Measurements from ENCODE around the gene PLOD1. TPM values are rescaled to one million over a fixed set of nuclear protein-coding genes. Genes with fewer than 3 reads are reported as not detected.

The PLOD1 gene
- total and polyA plus RNA-seq, 2 of the 13 experiments (the other 11 are each of a cell fraction or from before 2014, with no cell fraction given), result 70.1 to 318 TPM

DNA sequence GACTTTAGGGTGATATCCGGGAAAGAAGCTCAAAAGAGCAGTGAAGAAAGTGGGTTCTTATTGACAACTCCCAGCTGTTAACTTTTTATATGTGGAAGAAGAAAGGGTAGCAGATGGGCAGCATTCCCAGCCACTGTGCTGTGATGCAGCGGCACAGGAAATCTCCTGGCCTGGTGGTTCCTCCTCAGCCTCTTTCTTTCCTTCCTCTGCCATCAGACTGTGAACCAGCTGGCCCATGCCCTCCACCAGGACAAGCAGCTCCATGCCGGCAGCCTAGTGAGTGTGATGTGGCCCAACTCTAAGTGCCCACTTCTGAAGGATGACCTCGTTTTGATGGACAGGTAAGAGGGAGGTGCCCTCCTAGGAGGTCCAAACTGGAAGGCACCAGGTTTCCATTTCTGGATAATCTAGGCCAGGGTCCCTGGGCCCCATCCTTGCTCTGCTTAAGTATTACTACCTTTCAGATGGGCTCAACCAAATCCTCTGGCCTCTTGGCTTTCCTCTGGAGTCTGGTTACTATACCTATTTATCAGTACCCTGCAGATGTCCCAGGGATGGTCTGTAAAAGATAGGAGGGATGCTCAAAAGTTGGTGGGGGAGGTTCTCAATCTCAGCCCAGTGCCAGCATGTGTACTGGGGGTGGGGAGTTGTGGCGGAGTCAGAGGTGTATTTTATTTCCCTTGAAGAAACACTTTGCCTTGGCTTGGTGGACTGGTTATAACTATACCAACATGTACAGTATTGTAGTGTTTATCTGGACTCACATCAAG, 62.7 kb downstream of the PLOD1 start (continued):
- TF ChIP-seq, protein P1, sequence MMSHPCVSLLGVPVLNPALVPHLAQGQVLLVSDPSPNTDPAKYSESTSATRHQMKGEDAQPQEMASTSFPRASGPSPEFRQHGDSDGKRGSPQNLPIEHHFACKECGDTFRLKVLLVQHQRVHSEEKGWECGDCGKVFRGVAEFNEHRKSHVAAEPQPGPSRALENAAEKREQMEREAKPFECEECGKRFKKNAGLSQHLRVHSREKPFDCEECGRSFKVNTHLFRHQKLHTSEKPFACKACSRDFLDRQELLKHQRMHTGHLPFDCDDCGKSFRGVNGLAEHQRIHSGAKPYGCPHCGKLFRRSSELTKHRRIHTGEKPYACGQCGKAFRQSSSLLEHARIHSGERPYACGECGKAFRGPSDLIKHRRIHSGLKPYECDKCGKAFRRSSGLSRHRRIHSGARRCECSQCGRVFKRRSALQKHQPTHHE (CRISPR knock-in tag; IDR thresholded peaks at IDR 0.05; ENCODE audit: borderline replicate concordance), result no peak
- no peak for TF ChIP-seq ZFP36L1 (CRISPR knock-in tag; IDR thresholded peaks at IDR 0.05)
- no peak for TF ChIP-seq ZNF746 (CRISPR knock-in tag; IDR thresholded peaks at IDR 0.05)
- TF ChIP-seq ZNF44 (CRISPR knock-in tag; IDR thresholded peaks at IDR 0.05), result no peak

DNA sequence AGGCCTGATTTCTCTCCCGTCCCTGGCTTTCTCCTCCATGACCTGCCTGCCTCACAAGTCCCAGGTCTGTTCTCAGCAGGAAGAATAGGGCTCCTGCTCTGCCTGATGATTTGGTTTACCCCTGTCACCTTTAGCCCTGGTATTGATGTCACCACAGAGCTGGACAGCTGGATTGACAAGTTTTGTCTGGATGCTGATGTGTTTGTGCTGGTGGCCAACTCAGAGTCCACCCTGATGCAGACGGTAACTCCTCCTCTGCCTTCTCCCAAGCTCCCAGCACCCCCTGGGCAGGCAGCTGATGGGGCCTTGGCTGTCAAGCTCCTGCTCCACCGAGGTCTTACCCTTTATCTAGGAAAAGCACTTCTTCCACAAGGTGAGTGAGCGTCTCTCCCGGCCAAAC, 64.1 kb downstream of the PLOD1 start:
- ChIA-PET CTCF (ENCODE audit: low intra/inter-chr PET ratio, low total read pairs) (no interaction called here), POLR2A (no interaction called here)
- Histone ChIP-seq H3K79me2 (ENCODE audit: insufficient read depth, low read length) (no peaks in the 10 kb centered on the region), H3K4me2 (ENCODE audit: low read depth, low read length) (no peak overlapping the region), H3K4me3 (replicated peaks in 1 of 3; ENCODE audit: insufficient read depth in 1 of 3, low read depth in 2 of 3, low read length in 3 of 3) (no peak overlapping the region), H3K9ac (ENCODE audit: insufficient read depth, low read depth, low read length) (no peak overlapping the region), H3K27ac (ENCODE audit: extremely low read length, insufficient read depth, low read length) (no peak overlapping the region), H4K20me1 (ENCODE audit: insufficient read depth, low read length) (no peaks in the 10 kb centered on the region), H3K9me3 (ENCODE audit: low read length) (no peaks in the 10 kb centered on the region), H2AFZ (ENCODE audit: low read length) (no peak overlapping the region), H3K36me3 (replicated peaks in 1 of 2; ENCODE audit: control insufficient read depth in 1 of 2, insufficient read depth in 2 of 2, low read length in 2 of 2) (peaks cover 40 to 74% of the 10 kb centered on the region in 2 experiments), H3K27me3 (ENCODE audit: control insufficient read depth in 1 of 2, insufficient read depth in 2 of 2, low read length in 2 of 2) (no peaks in the 10 kb centered on the region), H3K4me1 (ENCODE audit: insufficient read depth, low read length) (no peaks in the 10 kb centered on the region)
- in situ Hi-C loops (cut with HindIII; ENCODE audit: extremely low pct_ligation_motif_present, low pct_unique_long_range_greater_than_20kb), result no loop called here
- intact Hi-C loops (cut with micrococcal nuclease; ENCODE audit: unreplicated experiment), result no loop called here
- DNase-seq (ENCODE audit: low spot score) (no peak), FAIRE-seq (no peak), ATAC-seq (no peak)
- TSS peak; percentile 39 for BruUV-seq (replicated peaks)
- 98% methylated on average over 4 of the region's 5 CpGs for whole genome bisulfite sequencing (ENCODE audit: low lambda C conversion rate)
- no peak for TF ChIP-seq HIVEP1 (CRISPR knock-in tag; IDR thresholded peaks at IDR 0.05)
- TF ChIP-seq ZNF451 (CRISPR knock-in tag; IDR thresholded peaks at IDR 0.05), result no peak
- TF ChIP-seq, protein P2, sequence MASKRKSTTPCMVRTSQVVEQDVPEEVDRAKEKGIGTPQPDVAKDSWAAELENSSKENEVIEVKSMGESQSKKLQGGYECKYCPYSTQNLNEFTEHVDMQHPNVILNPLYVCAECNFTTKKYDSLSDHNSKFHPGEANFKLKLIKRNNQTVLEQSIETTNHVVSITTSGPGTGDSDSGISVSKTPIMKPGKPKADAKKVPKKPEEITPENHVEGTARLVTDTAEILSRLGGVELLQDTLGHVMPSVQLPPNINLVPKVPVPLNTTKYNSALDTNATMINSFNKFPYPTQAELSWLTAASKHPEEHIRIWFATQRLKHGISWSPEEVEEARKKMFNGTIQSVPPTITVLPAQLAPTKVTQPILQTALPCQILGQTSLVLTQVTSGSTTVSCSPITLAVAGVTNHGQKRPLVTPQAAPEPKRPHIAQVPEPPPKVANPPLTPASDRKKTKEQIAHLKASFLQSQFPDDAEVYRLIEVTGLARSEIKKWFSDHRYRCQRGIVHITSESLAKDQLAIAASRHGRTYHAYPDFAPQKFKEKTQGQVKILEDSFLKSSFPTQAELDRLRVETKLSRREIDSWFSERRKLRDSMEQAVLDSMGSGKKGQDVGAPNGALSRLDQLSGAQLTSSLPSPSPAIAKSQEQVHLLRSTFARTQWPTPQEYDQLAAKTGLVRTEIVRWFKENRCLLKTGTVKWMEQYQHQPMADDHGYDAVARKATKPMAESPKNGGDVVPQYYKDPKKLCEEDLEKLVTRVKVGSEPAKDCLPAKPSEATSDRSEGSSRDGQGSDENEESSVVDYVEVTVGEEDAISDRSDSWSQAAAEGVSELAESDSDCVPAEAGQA (IDR thresholded peaks at IDR 0.05; ENCODE audit: low read depth), result no peak
- TF ChIP-seq, protein P2 (CRISPR knock-in tag; IDR thresholded peaks at IDR 0.05; ENCODE audit: borderline replicate concordance), result no peak
- TF ChIP-seq, protein P3, sequence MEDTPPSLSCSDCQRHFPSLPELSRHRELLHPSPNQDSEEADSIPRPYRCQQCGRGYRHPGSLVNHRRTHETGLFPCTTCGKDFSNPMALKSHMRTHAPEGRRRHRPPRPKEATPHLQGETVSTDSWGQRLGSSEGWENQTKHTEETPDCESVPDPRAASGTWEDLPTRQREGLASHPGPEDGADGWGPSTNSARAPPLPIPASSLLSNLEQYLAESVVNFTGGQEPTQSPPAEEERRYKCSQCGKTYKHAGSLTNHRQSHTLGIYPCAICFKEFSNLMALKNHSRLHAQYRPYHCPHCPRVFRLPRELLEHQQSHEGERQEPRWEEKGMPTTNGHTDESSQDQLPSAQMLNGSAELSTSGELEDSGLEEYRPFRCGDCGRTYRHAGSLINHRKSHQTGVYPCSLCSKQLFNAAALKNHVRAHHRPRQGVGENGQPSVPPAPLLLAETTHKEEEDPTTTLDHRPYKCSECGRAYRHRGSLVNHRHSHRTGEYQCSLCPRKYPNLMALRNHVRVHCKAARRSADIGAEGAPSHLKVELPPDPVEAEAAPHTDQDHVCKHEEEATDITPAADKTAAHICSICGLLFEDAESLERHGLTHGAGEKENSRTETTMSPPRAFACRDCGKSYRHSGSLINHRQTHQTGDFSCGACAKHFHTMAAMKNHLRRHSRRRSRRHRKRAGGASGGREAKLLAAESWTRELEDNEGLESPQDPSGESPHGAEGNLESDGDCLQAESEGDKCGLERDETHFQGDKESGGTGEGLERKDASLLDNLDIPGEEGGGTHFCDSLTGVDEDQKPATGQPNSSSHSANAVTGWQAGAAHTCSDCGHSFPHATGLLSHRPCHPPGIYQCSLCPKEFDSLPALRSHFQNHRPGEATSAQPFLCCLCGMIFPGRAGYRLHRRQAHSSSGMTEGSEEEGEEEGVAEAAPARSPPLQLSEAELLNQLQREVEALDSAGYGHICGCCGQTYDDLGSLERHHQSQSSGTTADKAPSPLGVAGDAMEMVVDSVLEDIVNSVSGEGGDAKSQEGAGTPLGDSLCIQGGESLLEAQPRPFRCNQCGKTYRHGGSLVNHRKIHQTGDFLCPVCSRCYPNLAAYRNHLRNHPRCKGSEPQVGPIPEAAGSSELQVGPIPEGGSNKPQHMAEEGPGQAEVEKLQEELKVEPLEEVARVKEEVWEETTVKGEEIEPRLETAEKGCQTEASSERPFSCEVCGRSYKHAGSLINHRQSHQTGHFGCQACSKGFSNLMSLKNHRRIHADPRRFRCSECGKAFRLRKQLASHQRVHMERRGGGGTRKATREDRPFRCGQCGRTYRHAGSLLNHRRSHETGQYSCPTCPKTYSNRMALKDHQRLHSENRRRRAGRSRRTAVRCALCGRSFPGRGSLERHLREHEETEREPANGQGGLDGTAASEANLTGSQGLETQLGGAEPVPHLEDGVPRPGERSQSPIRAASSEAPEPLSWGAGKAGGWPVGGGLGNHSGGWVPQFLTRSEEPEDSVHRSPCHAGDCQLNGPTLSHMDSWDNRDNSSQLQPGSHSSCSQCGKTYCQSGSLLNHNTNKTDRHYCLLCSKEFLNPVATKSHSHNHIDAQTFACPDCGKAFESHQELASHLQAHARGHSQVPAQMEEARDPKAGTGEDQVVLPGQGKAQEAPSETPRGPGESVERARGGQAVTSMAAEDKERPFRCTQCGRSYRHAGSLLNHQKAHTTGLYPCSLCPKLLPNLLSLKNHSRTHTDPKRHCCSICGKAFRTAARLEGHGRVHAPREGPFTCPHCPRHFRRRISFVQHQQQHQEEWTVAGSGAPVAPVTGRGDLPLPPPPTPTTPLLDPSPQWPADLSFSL (CRISPR knock-in tag; IDR thresholded peaks at IDR 0.05), result no peak
